ENCODE data around the gene UCK2. TPM values are rescaled to one million over a fixed set of nuclear protein-coding genes. Genes with fewer than 3 reads are reported as not detected.
A peak's percentile ranks its signal among the peaks of the same experiment; 100 is the strongest.

Gene UCK2
- total RNA-seq, 1 donor from 2014 or later, result 30.3 TPM

DNA sequence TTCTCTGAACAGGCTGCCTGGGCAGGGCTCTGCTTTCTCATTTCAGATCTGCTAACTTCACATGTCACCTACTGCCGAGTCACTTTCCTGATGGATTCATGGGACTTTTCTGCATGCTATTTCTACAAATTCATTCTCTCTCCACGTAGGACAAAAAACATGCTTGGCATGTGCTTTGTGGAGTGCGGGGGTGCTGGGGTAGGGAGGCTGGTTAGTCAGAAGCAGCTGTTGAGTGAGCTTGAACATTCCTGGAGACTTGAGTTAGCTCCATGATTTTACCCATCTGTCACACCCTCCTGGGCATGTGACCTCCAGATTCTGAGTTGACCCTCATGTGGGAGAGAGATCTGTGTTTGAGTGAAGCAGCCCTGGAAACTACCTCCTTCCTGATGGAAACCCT, 71.4 kb downstream of the UCK2 start:
- H3K4me1 ChIP-seq, result peaks cover 21 to 47% of the 10 kb centered on the region in 2 donors
- no peaks in the 10 kb centered on the region for H3K9me3 ChIP-seq
- peaks cover 0 to 4% of the 10 kb centered on the region in 2 donors for H3K36me3 ChIP-seq
- TF ChIP-seq, protein P1, sequence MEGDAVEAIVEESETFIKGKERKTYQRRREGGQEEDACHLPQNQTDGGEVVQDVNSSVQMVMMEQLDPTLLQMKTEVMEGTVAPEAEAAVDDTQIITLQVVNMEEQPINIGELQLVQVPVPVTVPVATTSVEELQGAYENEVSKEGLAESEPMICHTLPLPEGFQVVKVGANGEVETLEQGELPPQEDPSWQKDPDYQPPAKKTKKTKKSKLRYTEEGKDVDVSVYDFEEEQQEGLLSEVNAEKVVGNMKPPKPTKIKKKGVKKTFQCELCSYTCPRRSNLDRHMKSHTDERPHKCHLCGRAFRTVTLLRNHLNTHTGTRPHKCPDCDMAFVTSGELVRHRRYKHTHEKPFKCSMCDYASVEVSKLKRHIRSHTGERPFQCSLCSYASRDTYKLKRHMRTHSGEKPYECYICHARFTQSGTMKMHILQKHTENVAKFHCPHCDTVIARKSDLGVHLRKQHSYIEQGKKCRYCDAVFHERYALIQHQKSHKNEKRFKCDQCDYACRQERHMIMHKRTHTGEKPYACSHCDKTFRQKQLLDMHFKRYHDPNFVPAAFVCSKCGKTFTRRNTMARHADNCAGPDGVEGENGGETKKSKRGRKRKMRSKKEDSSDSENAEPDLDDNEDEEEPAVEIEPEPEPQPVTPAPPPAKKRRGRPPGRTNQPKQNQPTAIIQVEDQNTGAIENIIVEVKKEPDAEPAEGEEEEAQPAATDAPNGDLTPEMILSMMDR (IDR thresholded peaks at IDR 0.05), result no peak
- intact Hi-C loops (cut with DNase I), result loop anchor here (1.0 to 2.0 kb wide), 5 partner anchors 72 to 300 kb away; partner anchors contain the start of genes MGST3, TMCO1 and UCK2
- peak; percentile 65 to 91 for DNase-seq (ENCODE audit: low spot score in 2 of 2)
- no peak overlapping the region for H3K4me3 ChIP-seq
- H3K27ac ChIP-seq, result peak overlapping the region; percentile 93 to 95
- H3K27me3 ChIP-seq, result no peaks in the 10 kb centered on the region

- TF ChIP-seq, protein P1 (IDR thresholded peaks at IDR 0.05), result no peak
- Histone ChIP-seq H3K4me3 (peak overlapping the region in 1 of 2 donors; percentile 26), H3K36me3 (peaks cover 0 to 4% of the 10 kb centered on the region in 2 donors), H3K27ac (peak overlapping the region; percentile 93 to 95), H3K27me3 (no peaks in the 10 kb centered on the region), H3K4me1 (peaks cover 21 to 47% of the 10 kb centered on the region in 2 donors), H3K9me3 (no peaks in the 10 kb centered on the region)
- intact Hi-C loops (cut with DNase I), result loop anchor here (1.0 to 2.0 kb wide), 5 partner anchors 72 to 301 kb away; partner anchors contain the start of genes MGST3, TMCO1 and UCK2
- peak; percentile 48 to 80 for DNase-seq (ENCODE audit: low spot score in 2 of 2)
Measured at GRCh38 chr1:165899461-165899941, 72.1 kb downstream of the UCK2 start.

GRCh38 chr1:165900576-165901380, 73.4 kb downstream of the UCK2 start:
- Histone ChIP-seq H3K36me3 (peaks cover 0 to 9% of the 10 kb centered on the region in 2 donors), H3K27ac (peak overlapping the region; percentile 93 to 95), H3K27me3 (no peaks in the 10 kb centered on the region), H3K4me3 (peak overlapping the region in 1 of 2 donors; percentile 14), H3K4me1 (peaks cover 21 to 42% of the 10 kb centered on the region in 2 donors), H3K9me3 (no peaks in the 10 kb centered on the region)
- DNase-seq (ENCODE audit: low spot score in 2 of 2), result no peak
- intact Hi-C loops (cut with DNase I), result no loop called here
- TF ChIP-seq, protein P1 (IDR thresholded peaks at IDR 0.05), result no peak

DNA sequence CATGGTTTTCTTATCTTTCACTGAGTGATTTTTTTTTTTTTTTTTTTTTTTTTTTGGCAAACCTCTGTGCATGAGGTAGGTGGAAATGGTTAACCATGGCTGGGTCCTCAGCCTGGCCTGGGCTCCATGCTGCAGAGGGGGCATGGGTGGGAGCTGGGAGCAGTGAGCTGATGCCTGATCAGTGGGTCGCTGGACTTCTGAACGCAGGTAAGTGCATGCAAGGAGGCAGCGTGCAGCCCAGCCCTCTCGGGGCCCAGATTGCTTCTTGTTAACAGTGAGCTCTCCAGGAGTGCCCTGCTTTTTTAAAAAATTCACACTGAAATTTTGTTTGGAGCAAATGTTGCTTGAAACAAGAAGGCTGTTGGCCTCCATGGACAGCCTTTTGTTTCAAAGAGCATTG, 75.2 kb downstream of the UCK2 start:
- intact Hi-C loops (cut with DNase I), result no loop called here
- H3K36me3 ChIP-seq, result peaks cover 3 to 25% of the 10 kb centered on the region in 2 donors
- DNase-seq (ENCODE audit: low spot score in 2 of 2), result no peak
- H3K27ac ChIP-seq, result no peak overlapping the region
- H3K4me3 ChIP-seq, result no peak overlapping the region
- peaks cover 17 to 30% of the 10 kb centered on the region in 2 donors for H3K4me1 ChIP-seq
- TF ChIP-seq, protein P1 (IDR thresholded peaks at IDR 0.05), result no peak
- no peaks in the 10 kb centered on the region for H3K27me3 ChIP-seq
- no peaks in the 10 kb centered on the region for H3K9me3 ChIP-seq

- Histone ChIP-seq H3K4me1 (peaks cover 11 to 21% of the 10 kb centered on the region in 2 donors), H3K27ac (no peak overlapping the region), H3K9me3 (no peaks in the 10 kb centered on the region), H3K27me3 (no peaks in the 10 kb centered on the region), H3K4me3 (no peak overlapping the region), H3K36me3 (peaks cover 5 to 36% of the 10 kb centered on the region in 2 donors)
- intact Hi-C loops (cut with DNase I), result no loop called here
- no peak for DNase-seq (ENCODE audit: low spot score in 2 of 2)
- TF ChIP-seq, protein P1 (IDR thresholded peaks at IDR 0.05), result no peak
Measured at GRCh38 chr1:165903672-165904071, 76.3 kb downstream of the UCK2 start.

Data from ascending aorta (tissue), 2 donors.